ENCODE measurements around the gene DCLK3. TPM values are rescaled to one million over a fixed set of nuclear protein-coding genes. Genes with fewer than 3 reads are reported as not detected.

Gene DCLK3
- total RNA-seq, 1 experiment from 2014 or later = 0.55 TPM

- Mint-ChIP-seq H3K4me3 (no peak overlapping the region), H3K27ac (no peak overlapping the region), H3K27me3 (ENCODE audit: low read depth) (no peaks in the 10 kb centered on the region), H3K4me1 (peaks cover 6% of the 10 kb centered on the region), H3K9me3 (peaks cover 12% of the 10 kb centered on the region), H3K36me3 (peaks cover 4% of the 10 kb centered on the region)
- DNase-seq (ENCODE audit: low spot score) (no peak), ATAC-seq (no peak)
- ChIA-PET POLR2A (no interaction called here), CTCF (interaction anchor here (1.1 to 1.3 kb wide), 2 partner anchors 12 to 25 kb away, joined by 3 to 4 read pairs; no protein-coding TSS in a partner anchor)
- no peak for TF ChIP-seq E2F4 (CRISPR knock-in tag; IDR thresholded peaks at IDR 0.05; ENCODE audit: borderline replicate concordance, low read depth)
- no peak for TF ChIP-seq CREM (CRISPR knock-in tag; IDR thresholded peaks at IDR 0.05)
- no peak for TF ChIP-seq ZNF425 (CRISPR knock-in tag; conservative IDR thresholded peaks at IDR 0.05)
- TF ChIP-seq FOXP4 (CRISPR knock-in tag; IDR thresholded peaks at IDR 0.05) = no peak
- TF ChIP-seq NR1H2 (CRISPR knock-in tag; IDR thresholded peaks at IDR 0.05) = no peak
- no peak for TF ChIP-seq ZSCAN18 (CRISPR knock-in tag; IDR thresholded peaks at IDR 0.05)
- no peak for TF ChIP-seq FOXK1 (CRISPR knock-in tag; IDR thresholded peaks at IDR 0.05)
- TF ChIP-seq NR2C2 (CRISPR knock-in tag; IDR thresholded peaks at IDR 0.05) = no peak
- no peak for TF ChIP-seq TCF7 (CRISPR knock-in tag; IDR thresholded peaks at IDR 0.05; ENCODE audit: low read depth)
- no peak for TF ChIP-seq USF1 (CRISPR knock-in tag; IDR thresholded peaks at IDR 0.05)
- TF ChIP-seq ZNF671 (CRISPR knock-in tag; IDR thresholded peaks at IDR 0.05) = no peak
- TF ChIP-seq ZNF121 (CRISPR knock-in tag; IDR thresholded peaks at IDR 0.05) = no peak
- no peak for TF ChIP-seq NFATC4 (CRISPR knock-in tag; IDR thresholded peaks at IDR 0.05)
- TF ChIP-seq ZNF138 (CRISPR knock-in tag; conservative IDR thresholded peaks at IDR 0.05) = no peak
- TF ChIP-seq CBFB (CRISPR knock-in tag; IDR thresholded peaks at IDR 0.05; ENCODE audit: low read depth) = no peak
- TF ChIP-seq ZBTB21 (CRISPR knock-in tag; IDR thresholded peaks at IDR 0.05; ENCODE audit: borderline replicate concordance) = no peak
- TF ChIP-seq TP53 (CRISPR knock-in tag; IDR thresholded peaks at IDR 0.05) = no peak
Observed at GRCh38 chr3:36688815-36689214, 75.5 kb downstream of the DCLK3 start.

- no peak for ATAC-seq
- H3K9me3 Mint-ChIP-seq = peaks cover 7% of the 10 kb centered on the region
- H3K36me3 Mint-ChIP-seq = peaks cover 2% of the 10 kb centered on the region
- no peak for DNase-seq (ENCODE audit: low spot score)
- peaks cover 6% of the 10 kb centered on the region for H3K4me1 Mint-ChIP-seq
- ChIA-PET POLR2A (no interaction called here), CTCF (no interaction called here)
- no peak overlapping the region for H3K4me3 Mint-ChIP-seq
- H3K27ac Mint-ChIP-seq = no peak overlapping the region
- H3K27me3 Mint-ChIP-seq (ENCODE audit: low read depth) = no peaks in the 10 kb centered on the region
- TF ChIP-seq E2F4 (CRISPR knock-in tag; IDR thresholded peaks at IDR 0.05; ENCODE audit: borderline replicate concordance, low read depth) = no peak
- no peak for TF ChIP-seq PRRX2 (CRISPR knock-in tag; IDR thresholded peaks at IDR 0.05)
- no peak for TF ChIP-seq CREM (CRISPR knock-in tag; IDR thresholded peaks at IDR 0.05)
- no peak for TF ChIP-seq MLX (CRISPR knock-in tag; IDR thresholded peaks at IDR 0.05)
- no peak for TF ChIP-seq ATF6 (CRISPR knock-in tag; IDR thresholded peaks at IDR 0.05)
- TF ChIP-seq TEAD1 (CRISPR knock-in tag; IDR thresholded peaks at IDR 0.05) = no peak
- no peak for TF ChIP-seq TEAD4 (CRISPR knock-in tag; IDR thresholded peaks at IDR 0.05)
Observed at GRCh38 chr3:36686516-36686915, 77.8 kb downstream of the DCLK3 start.

Data from WTC11 (cell line).